ENCODE data around the gene RNPEPL1.

GRCh38 chr2:240558236-240558761 is 10.0 kb upstream of the RNPEPL1 start:
- TF ChIP-seq CTCF (IDR thresholded peaks at IDR 0.05; ENCODE audit: insufficient read depth, low read length, poor library complexity, severe bottlenecking) (no peak), EZH2phosphoT487 (conservative IDR thresholded peaks at IDR 0.05; ENCODE audit: low read length) (no peak)
